Neural crest cell (in vitro differentiated cells): ENCODE data around the gene PRXL2A. TPM values are rescaled to one million over a fixed set of nuclear protein-coding genes. Genes with fewer than 3 reads are reported as not detected.
A peak's percentile ranks its signal among the peaks of the same experiment; 100 is the strongest.
"Not testable (repeated sequence)": the region's sequence is repeated elsewhere in the genome, so short reads cannot be mapped to it uniquely, and the experiment has no call there.

Experiments
- DNase-seq: peaks from one replicate; pipeline ENCODE4 v3.0.0; 2021; ENCODE audit warnings: low read depth, mixed read lengths, low spot score
- H3K27ac Mint-ChIP-seq: one replicate; pipeline ENCODE4 v1.8.0; 2021; ENCODE audit warnings: mild to moderate bottlenecking, mixed read lengths; ENCODE audit not compliant: unreplicated experiment
- H3K27me3 Mint-ChIP-seq: 2 replicates; pipeline ENCODE4 v1.8.0; 2021; ENCODE audit warnings: low read depth, mild to moderate bottlenecking, mixed read lengths
- H3K36me3 Mint-ChIP-seq: 2 replicates; pipeline ENCODE4 v1.8.0; 2021; ENCODE audit warnings: low read depth, mild to moderate bottlenecking, mixed read lengths
- H3K4me1 Mint-ChIP-seq: 2 replicates; pipeline ENCODE4 v1.8.0; 2021; ENCODE audit warnings: mixed read lengths
- H3K4me3 Mint-ChIP-seq: one replicate; pipeline ENCODE4 v1.8.0; 2021; ENCODE audit warnings: mild to moderate bottlenecking, mixed read lengths
- H3K9me3 Mint-ChIP-seq: 2 replicates; pipeline ENCODE4 v1.8.0; 2021; ENCODE audit warnings: mixed read lengths
- CTCF ChIP-seq: fragments of 200-600 bp; sonication (generic); conservative IDR thresholded peaks from 2 replicates; pipeline ENCODE4 v1.5.0; 2021; ENCODE audit warnings: antibody characterized with exemption, mild to moderate bottlenecking
- total RNA-seq: library from RNA; stranded (reverse); gene quantifications from 2 replicates; pipeline ENCODE4 v1.2.1, GENCODE V29; 2021

Gene PRXL2A
- total RNA-seq, 1 donor from 2014 or later = 161 TPM

DNA sequence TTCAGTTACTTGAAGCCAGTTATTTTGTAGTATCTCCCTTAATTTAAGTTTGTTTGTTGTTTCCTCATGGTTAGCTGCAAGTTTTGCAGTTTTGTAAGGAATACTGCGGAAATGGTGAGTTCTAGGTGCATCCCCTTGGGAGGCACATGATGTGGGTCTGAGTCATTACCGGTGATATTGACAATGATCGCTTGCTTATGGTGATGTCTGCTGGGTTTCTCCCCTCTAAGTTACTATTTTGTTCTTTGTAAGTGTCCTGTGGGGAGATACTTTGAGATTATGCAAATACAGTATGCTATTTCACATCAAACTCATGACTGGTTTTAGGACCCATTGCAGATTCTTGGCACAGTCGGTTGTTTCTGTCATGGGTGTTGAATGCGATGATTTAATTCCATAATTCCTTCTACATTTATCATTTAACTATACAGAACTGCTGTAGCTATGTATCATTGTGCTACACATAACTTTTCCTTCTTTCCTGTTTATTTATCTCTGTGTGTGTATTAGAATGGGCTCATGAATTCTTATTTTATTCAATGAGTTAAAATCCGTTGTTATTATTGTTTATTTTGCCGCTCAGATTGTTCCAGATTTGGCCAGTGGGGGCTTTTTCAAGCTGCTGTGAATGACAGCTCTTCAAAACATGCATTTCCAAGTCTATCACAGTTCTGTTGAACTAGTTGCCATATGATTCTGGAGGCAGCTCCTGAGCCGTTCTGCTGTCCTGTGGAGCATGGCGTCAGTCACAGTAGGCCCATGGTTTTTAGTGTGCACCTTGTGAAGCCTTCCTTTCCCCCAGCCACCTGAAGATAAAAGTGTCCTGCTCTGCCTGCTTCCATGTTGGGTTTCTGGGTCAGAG, 64.1 kb downstream of the PRXL2A start:
- Mint-ChIP-seq H3K4me3 (no peak overlapping the region), H3K36me3 (peaks cover 18% of the 10 kb centered on the region), H3K9me3 (no peaks in the 10 kb centered on the region), H3K27me3 (no peaks in the 10 kb centered on the region), H3K4me1 (peaks cover 67% of the 10 kb centered on the region), H3K27ac (no peak overlapping the region)
- DNase-seq = no peak
- TF ChIP-seq CTCF = no peak

DNA sequence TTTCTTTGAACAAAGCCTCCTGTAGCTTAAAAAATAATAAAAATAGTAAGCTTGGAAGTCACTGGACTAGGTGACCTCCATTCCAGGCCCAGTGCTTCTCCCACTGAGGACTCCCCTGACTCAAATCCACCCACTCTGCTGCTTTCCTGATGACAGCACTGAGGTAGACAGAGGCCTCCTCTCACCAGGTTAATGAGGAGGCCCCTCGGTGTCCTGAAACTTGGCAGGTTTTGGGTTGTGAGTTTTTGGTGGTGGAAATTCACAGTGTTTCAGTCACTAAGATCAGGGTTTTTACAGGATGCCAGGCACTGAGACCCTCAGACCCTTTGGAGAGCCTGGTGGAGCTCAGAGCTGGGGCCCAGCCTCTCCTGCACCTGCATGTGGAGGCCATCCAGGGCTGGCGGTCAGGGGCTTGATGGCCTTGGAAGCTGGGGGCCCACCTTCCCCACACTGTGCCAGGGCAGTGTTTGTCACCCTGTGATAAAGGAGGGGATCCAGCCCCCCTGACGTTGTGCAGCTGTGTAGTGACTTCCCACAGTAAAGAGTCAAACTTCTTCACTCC, 64.8 kb downstream of the PRXL2A start:
- no peak overlapping the region for H3K27ac Mint-ChIP-seq

DNA sequence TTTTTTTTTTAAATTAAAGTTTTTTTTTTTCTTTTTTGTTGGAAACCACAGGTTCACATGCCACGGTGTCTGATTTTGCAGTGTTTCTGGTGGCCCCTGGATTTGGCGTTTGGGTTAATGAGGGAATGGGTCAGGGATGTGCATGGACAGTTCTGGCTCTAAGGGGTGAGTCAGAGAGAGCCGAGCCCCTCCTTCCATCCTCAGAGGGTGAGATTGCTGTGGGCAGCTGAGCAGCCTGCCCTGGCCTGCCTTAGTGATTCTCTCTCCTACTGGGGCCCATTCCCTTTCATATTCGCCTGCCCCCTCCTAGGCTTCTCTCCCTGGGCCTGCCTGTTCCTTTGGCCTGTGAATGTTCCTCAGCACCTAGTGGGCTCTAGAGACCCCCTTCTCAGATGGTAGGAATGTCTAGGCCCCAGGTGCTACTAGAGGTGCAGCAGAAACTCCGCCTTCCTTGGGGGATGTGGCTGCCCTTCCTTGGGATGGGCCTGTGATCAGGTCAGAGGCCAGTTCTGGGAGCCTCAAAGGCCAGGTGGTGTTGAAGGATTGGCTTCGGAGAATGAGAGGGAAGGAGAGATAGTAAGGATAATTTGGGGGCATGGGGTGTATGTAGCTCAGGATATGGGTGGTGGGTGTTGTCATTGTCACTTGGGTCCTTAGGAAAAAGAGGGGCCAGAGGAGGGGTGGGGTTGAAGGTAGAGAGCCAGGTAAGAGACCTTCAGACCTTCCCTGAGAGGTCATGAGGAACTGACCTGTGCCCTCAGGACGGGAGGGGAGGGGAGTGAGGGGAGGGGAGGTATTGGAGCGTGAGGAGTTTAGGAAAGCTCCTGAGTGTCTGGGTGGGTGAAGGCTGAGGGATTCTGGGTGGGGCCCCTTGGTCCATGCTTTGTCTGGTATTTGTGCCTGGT, 65.6 kb downstream of the PRXL2A start:
- DNase-seq = no peak
- H3K27ac Mint-ChIP-seq = peak overlapping the region; percentile 95

More for the DNA sequence above, 64.8 kb downstream of the PRXL2A start:
- TF ChIP-seq CTCF = no peak
- H3K4me1 Mint-ChIP-seq = peaks cover 65% of the 10 kb centered on the region
- no peak for DNase-seq
- no peaks in the 10 kb centered on the region for H3K27me3 Mint-ChIP-seq
- H3K4me3 Mint-ChIP-seq = no peak overlapping the region
- peaks cover 5% of the 10 kb centered on the region for H3K9me3 Mint-ChIP-seq
- H3K36me3 Mint-ChIP-seq = peaks cover 25% of the 10 kb centered on the region

GRCh38 chr10:80474597-80474910, 66.2 kb downstream of the PRXL2A start:
- Mint-ChIP-seq H3K27me3 (no peaks in the 10 kb centered on the region), H3K27ac (peak overlapping the region; percentile 75), H3K4me3 (no peak overlapping the region), H3K9me3 (peaks cover 6% of the 10 kb centered on the region), H3K36me3 (peaks cover 32% of the 10 kb centered on the region), H3K4me1 (peaks cover 53% of the 10 kb centered on the region)
- TF ChIP-seq CTCF = no peak
- no peak for DNase-seq

More for the DNA sequence above, 65.6 kb downstream of the PRXL2A start:
- H3K4me1 Mint-ChIP-seq = peaks cover 57% of the 10 kb centered on the region
- TF ChIP-seq CTCF = no peak
- no peak overlapping the region for H3K4me3 Mint-ChIP-seq
- H3K27me3 Mint-ChIP-seq = no peaks in the 10 kb centered on the region
- peaks cover 6% of the 10 kb centered on the region for H3K9me3 Mint-ChIP-seq
- H3K36me3 Mint-ChIP-seq = peaks cover 32% of the 10 kb centered on the region

GRCh38 chr10:80474941-80475340, 66.6 kb downstream of the PRXL2A start:
- Mint-ChIP-seq H3K27ac (peak overlapping the region; percentile 75), H3K36me3 (peaks cover 32% of the 10 kb centered on the region)

DNA sequence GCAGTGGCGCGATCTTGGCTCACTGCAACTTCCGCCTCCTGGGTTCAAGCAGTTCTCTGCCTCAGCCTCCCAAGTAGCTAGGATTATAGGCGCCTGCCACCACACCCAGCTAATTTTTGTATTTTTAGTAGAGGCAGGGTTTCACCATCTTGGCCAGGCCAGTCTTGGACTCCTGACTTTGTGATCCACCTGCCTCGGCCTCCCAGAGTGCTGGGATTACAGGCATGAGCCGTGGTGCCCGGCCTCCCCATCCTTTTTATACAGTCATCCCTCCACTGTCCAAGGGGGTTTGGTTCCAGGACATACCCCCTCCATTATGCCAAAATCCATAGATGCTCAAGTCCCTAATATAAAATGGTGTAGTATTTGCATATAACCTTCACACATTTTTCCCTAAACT, 67.3 kb downstream of the PRXL2A start:
- Mint-ChIP-seq H3K4me1 (peaks cover 56% of the 10 kb centered on the region), H3K36me3 (peaks cover 38% of the 10 kb centered on the region)
- H3K4me3 Mint-ChIP-seq, H3K27ac Mint-ChIP-seq, DNase-seq, H3K27me3 Mint-ChIP-seq, H3K9me3 Mint-ChIP-seq: not testable (repeated sequence)

More at GRCh38 chr10:80474941-80475340, 66.6 kb downstream of the PRXL2A start:
- H3K4me3 Mint-ChIP-seq = no peak overlapping the region
- no peak for TF ChIP-seq CTCF
- H3K4me1 Mint-ChIP-seq = peaks cover 51% of the 10 kb centered on the region
- DNase-seq = no peak
- H3K9me3 Mint-ChIP-seq = peaks cover 6% of the 10 kb centered on the region
- H3K27me3 Mint-ChIP-seq = no peaks in the 10 kb centered on the region
